H1 (cell line): ENCODE measurements around the gene MED12L. TPM values are rescaled to one million over a fixed set of nuclear protein-coding genes. Genes with fewer than 3 reads are reported as not detected.

Experiments
- BCL11A ChIP-seq, 2 experiments: IDR thresholded peaks; one replicate each; pipeline ENCODE4 v1.6.1; 2011; ENCODE audit warnings: low read depth in 2 of 2, low read length in 2 of 2, mild to moderate bottlenecking in 2 of 2
- CBX8 ChIP-seq: fragments of 300-800, 300-1000 bp; sonication (generic); IDR thresholded peaks from 2 replicates; pipeline ENCODE4 v1.7.1; 2016; ENCODE audit warnings: low read depth, low read length, borderline replicate concordance
- CREB1 ChIP-seq: IDR thresholded peaks from 2 replicates; pipeline ENCODE4 v1.6.1; 2012; ENCODE audit warnings: inconsistent platforms
- GTF2F1 ChIP-seq: IDR thresholded peaks from 2 replicates; pipeline ENCODE4 v1.6.1; 2012; ENCODE audit warnings: low read depth, low read length, improper control_type of control experiment, borderline replicate concordance
- JUND ChIP-seq: IDR thresholded peaks from 2 replicates; pipeline ENCODE4 v1.6.1; 2011; ENCODE audit warnings: mild to moderate bottlenecking, improper control_type of control experiment, low read length
- MAFK ChIP-seq: IDR thresholded peaks from 2 replicates; pipeline ENCODE4 v1.6.1; 2012; ENCODE audit warnings: low read depth, mild to moderate bottlenecking, improper control_type of control experiment, low read length
- RAD21 ChIP-seq, 2 experiments: IDR thresholded peaks in 1 of 2; conservative IDR thresholded peaks in 1 of 2; 2 replicates each; pipeline ENCODE4 v1.6.1; 2011; ENCODE audit warnings: low read depth in 2 of 2, low read length in 2 of 2, improper control_type of control experiment in 1 of 2, inconsistent platforms in 1 of 2, mild to moderate bottlenecking in 1 of 2, moderate library complexity in 1 of 2
- SIRT6 ChIP-seq: IDR thresholded peaks from one replicate; pipeline ENCODE4 v1.7.1; 2012; ENCODE audit warnings: low read length, inconsistent platforms
- YY1 ChIP-seq: IDR thresholded peaks from 2 replicates; pipeline ENCODE4 v1.6.1; 2011; ENCODE audit warnings: low read depth, mild to moderate bottlenecking, low read length
- polyA plus RNA-seq, 7 experiments: library from polyadenylated mRNA; depleted of rRNA in 3 of 7; stranded (reverse) in 5 of 7; unstranded in 2 of 7; fragments of >200 nt in 5 of 7; fragments of 200-250 nt in 2 of 7; gene quantifications; 1 replicate in 5 of 7; 2 replicates in 1 of 7; 4 replicates in 1 of 7; pipeline versions ENCODE4 v1.2.1 to v1.2.3, GENCODE V29; 2011 to 2013; ENCODE audit warnings: missing spikeins in 2 of 7, mixed read lengths in 2 of 7
- total RNA-seq: library from RNA; stranded (reverse); fragmentation: NEBNext Ultra II Directional; extraction: Animal tissue kit (Norgen Biotek cat#: 25700); gene quantifications from 2 replicates; pipeline ENCODE4 v1.2.1, GENCODE V29; 2021
- TF ChIP-seq, protein P1 (sequence below): fragments of 300-600 bp; sonication (generic); IDR thresholded peaks from 2 replicates; pipeline ENCODE4 v1.7.1; 2012; ENCODE audit warnings: low read length, moderate library complexity, mild to moderate bottlenecking, inconsistent platforms; ENCODE audit not compliant: insufficient replicate concordance
- TF ChIP-seq, protein P2 (sequence below): IDR thresholded peaks from 2 replicates; pipeline ENCODE4 v1.6.1; 2012; ENCODE audit warnings: inconsistent platforms

The MED12L gene
- total and polyA plus RNA-seq, 2 of the 8 experiments (the other 6 are each of a cell fraction or from before 2014, with no cell fraction given) = 3.6 to 26.2 TPM

DNA sequence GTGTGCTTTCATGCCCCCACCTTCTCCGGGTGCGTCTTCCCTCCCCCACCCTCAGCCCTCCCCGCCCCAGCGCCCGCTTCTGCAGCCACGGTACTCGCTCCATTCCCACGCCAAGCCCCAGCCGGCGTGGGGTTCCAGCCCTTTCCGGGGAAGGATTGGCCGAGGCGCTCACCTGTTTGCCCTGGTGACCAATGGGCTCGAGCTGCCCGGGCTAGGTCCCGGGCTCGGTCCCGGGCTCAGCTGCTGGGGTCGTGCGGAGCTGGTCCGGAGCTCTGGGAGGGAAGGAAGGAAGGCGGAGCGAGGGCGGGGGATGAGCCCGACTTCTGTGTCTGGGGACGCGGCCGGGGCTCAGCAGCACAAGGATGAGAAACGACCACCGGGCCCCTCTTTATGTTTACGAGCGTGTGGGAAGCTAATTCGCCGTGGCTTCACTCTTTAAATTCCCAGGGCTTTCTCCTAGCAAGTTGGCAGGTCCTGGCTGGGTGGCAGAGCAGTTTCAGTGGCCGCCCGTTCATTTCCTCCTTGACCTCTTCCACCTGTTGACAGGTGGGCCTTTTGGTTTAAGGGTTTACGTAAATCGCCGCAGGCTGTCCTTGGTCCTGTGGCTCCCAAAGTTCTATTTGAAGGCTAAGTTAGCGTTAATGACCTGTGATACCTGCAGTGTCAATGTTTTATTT lies 375.4 kb downstream of the MED12L start, which contains the start of gene IGSF10 (continued):
- TF ChIP-seq, protein P1, sequence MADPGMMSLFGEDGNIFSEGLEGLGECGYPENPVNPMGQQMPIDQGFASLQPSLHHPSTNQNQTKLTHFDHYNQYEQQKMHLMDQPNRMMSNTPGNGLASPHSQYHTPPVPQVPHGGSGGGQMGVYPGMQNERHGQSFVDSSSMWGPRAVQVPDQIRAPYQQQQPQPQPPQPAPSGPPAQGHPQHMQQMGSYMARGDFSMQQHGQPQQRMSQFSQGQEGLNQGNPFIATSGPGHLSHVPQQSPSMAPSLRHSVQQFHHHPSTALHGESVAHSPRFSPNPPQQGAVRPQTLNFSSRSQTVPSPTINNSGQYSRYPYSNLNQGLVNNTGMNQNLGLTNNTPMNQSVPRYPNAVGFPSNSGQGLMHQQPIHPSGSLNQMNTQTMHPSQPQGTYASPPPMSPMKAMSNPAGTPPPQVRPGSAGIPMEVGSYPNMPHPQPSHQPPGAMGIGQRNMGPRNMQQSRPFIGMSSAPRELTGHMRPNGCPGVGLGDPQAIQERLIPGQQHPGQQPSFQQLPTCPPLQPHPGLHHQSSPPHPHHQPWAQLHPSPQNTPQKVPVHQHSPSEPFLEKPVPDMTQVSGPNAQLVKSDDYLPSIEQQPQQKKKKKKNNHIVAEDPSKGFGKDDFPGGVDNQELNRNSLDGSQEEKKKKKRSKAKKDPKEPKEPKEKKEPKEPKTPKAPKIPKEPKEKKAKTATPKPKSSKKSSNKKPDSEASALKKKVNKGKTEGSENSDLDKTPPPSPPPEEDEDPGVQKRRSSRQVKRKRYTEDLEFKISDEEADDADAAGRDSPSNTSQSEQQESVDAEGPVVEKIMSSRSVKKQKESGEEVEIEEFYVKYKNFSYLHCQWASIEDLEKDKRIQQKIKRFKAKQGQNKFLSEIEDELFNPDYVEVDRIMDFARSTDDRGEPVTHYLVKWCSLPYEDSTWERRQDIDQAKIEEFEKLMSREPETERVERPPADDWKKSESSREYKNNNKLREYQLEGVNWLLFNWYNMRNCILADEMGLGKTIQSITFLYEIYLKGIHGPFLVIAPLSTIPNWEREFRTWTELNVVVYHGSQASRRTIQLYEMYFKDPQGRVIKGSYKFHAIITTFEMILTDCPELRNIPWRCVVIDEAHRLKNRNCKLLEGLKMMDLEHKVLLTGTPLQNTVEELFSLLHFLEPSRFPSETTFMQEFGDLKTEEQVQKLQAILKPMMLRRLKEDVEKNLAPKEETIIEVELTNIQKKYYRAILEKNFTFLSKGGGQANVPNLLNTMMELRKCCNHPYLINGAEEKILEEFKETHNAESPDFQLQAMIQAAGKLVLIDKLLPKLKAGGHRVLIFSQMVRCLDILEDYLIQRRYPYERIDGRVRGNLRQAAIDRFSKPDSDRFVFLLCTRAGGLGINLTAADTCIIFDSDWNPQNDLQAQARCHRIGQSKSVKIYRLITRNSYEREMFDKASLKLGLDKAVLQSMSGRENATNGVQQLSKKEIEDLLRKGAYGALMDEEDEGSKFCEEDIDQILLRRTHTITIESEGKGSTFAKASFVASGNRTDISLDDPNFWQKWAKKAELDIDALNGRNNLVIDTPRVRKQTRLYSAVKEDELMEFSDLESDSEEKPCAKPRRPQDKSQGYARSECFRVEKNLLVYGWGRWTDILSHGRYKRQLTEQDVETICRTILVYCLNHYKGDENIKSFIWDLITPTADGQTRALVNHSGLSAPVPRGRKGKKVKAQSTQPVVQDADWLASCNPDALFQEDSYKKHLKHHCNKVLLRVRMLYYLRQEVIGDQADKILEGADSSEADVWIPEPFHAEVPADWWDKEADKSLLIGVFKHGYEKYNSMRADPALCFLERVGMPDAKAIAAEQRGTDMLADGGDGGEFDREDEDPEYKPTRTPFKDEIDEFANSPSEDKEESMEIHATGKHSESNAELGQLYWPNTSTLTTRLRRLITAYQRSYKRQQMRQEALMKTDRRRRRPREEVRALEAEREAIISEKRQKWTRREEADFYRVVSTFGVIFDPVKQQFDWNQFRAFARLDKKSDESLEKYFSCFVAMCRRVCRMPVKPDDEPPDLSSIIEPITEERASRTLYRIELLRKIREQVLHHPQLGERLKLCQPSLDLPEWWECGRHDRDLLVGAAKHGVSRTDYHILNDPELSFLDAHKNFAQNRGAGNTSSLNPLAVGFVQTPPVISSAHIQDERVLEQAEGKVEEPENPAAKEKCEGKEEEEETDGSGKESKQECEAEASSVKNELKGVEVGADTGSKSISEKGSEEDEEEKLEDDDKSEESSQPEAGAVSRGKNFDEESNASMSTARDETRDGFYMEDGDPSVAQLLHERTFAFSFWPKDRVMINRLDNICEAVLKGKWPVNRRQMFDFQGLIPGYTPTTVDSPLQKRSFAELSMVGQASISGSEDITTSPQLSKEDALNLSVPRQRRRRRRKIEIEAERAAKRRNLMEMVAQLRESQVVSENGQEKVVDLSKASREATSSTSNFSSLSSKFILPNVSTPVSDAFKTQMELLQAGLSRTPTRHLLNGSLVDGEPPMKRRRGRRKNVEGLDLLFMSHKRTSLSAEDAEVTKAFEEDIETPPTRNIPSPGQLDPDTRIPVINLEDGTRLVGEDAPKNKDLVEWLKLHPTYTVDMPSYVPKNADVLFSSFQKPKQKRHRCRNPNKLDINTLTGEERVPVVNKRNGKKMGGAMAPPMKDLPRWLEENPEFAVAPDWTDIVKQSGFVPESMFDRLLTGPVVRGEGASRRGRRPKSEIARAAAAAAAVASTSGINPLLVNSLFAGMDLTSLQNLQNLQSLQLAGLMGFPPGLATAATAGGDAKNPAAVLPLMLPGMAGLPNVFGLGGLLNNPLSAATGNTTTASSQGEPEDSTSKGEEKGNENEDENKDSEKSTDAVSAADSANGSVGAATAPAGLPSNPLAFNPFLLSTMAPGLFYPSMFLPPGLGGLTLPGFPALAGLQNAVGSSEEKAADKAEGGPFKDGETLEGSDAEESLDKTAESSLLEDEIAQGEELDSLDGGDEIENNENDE = no peak
- TF ChIP-seq BCL11A (IDR thresholded peaks at IDR 0.05; ENCODE audit: low read depth in 2 of 2, low read length in 2 of 2) (no peak), GTF2F1 (no peak), CREB1 (no peak), JUND (no peak), CBX8 (no peak), MAFK (no peak), SIRT6 (no peak), RAD21 (IDR thresholded peaks at IDR 0.05 in 1 of 2, conservative IDR thresholded peaks at IDR 0.05 in 1 of 2; ENCODE audit: low read depth in 2 of 2, low read length in 2 of 2) (no peak), YY1 (no peak)
- TF ChIP-seq, protein P2, sequence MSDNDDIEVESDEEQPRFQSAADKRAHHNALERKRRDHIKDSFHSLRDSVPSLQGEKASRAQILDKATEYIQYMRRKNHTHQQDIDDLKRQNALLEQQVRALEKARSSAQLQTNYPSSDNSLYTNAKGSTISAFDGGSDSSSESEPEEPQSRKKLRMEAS = no peak; the same call in 1 of the 2 replicates
